Left lobe of liver (tissue), 2 donors: ENCODE results near the gene FA2H. TPM values are rescaled to one million over a fixed set of nuclear protein-coding genes. Genes with fewer than 3 reads are reported as not detected.
"Not testable (repeated sequence)": the region's sequence is repeated elsewhere in the genome, so short reads cannot be mapped to it uniquely, and the experiment has no call there.

ENCODE experiments used
- ATAC-seq: fragments of 200-7000 bp; cut with Tn5 transposase; one replicate; pipeline ENCODE4 v1.9.1; 2020; ENCODE audit warnings: mild to moderate bottlenecking, moderate library complexity
- DNase-seq: peaks from one replicate; pipeline ENCODE4 v3.0.0-alpha.2; 2020; ENCODE audit warnings: low spot score
- total RNA-seq: library from RNA; stranded (reverse); gene quantifications from one replicate; pipeline ENCODE4 v1.2.1, GENCODE V29; 2021
- donor health status: DM: no; HTN: no; CAD: no; lungs with moderate emphysema.
- donor health status: DM: no; HTN: yes; CAD: no.

The FA2H gene, protein sequence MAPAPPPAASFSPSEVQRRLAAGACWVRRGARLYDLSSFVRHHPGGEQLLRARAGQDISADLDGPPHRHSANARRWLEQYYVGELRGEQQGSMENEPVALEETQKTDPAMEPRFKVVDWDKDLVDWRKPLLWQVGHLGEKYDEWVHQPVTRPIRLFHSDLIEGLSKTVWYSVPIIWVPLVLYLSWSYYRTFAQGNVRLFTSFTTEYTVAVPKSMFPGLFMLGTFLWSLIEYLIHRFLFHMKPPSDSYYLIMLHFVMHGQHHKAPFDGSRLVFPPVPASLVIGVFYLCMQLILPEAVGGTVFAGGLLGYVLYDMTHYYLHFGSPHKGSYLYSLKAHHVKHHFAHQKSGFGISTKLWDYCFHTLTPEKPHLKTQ
- total RNA-seq = not detected

DNA sequence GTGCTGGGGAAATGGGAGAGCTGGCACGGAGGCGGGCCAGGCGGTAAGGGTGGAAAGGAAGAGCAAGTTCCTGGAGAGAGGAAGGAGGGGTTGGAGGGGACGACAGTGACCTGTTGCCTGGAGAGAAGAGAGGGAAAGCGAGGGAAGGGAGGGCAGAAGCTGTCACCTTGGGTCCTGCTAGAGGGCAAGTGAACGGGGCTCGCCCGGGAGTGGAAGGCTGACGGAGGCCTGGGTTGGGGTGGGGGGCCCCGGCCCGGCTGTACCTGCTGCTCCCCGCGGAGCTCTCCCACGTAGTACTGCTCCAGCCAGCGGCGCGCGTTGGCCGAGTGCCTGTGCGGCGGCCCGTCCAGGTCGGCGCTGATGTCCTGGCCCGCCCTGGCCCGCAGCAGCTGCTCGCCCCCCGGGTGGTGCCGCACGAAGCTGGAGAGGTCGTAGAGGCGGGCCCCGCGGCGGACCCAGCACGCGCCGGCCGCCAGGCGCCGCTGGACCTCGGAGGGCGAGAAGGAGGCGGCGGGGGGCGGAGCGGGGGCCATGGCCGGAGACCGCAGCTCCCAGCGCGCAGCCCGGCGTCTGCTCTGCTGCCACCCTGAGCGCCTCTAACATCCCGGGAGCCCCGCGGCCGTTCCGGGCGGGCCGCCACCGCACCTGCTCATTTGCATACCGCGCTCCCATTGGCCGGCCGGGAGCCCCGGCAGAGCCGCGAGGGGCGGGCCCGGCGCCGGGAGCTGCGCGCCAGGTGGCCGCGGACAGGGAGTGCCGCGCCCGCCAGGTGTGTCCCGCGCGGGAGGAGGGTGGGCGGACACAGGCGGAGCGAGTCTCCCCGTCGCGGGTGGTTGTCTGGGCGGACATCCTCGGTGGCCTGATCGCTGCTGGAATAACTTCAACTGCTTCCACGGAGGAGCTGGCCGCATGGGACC is at the start of gene FA2H:
TSS of gene FA2H (minus strand) at position 598 of the 917 bp plus-strand sequence. CDS start at position 533, 65 bp downstream.
- ATAC-seq (peak; percentile 98), DNase-seq (peak; percentile 83)

DNA sequence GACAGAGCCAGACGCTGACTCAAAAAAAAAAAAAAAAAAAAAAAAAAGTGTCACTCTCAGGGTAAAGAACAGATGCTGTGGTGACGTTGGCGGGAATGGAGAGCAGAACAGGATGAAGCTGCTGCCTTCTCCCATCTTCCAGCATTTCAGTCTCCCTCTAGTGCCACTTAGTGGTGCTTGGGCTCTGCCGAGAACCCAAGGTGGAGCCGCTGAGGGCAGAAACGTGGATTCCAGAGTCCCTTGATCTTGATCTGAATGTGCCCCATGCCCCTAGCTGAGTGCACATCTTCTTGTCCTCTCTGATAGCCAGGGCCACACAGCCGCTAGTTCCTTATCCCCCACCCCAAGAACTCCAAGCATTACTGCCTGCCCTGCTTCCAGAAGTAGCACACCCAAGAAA is 43.2 kb upstream of the FA2H start:
- no peak for ATAC-seq
- DNase-seq = no peak

DNA sequence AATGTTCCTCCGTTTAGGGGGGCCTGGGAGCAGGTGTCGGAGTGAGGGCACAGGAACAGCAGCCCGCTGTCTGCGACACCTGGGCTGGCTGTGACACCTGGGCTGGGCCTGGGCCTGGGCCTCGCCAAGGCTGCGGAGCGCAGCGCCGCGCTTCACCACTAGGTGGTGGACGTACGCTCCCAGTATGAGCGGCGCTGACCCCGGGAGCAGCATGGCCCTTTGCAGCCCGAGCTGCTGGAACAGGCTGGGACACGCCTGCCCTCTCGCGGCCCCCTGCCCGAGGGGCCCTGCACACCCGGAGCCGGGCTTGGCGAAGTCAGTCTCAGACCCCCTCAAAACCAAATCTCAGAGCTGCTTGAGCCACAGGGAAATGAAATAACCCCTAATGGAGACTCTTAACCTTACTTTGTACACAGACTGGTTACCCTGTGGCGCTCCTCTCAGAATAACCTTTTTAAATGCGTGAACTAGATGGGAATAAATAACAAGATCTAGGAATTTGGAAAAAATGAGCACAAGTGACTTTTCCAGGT is 38.6 kb upstream of the FA2H start:
- peak; percentile 100 for ATAC-seq
- DNase-seq = peak; percentile 78

DNA sequence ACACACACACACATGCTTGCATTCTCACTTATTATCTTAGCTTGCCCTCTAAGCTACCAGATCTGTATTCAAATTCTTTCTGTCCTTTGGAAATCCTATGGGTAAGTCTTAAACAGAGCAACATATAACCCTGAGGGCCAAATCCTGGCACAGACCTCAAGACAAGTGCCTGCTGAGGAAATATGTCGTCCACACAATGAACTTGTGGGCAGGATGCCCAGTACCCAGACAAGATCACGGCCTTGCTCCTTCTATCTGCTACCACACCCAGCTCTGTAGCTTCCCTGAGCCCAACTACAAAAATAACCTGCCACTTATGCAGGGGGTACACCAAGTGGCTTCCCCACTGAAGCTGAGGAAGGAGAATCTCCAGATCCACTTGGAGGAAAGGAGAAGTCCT is 37.3 kb upstream of the FA2H start:
- ATAC-seq = no peak
- DNase-seq = no peak

DNA sequence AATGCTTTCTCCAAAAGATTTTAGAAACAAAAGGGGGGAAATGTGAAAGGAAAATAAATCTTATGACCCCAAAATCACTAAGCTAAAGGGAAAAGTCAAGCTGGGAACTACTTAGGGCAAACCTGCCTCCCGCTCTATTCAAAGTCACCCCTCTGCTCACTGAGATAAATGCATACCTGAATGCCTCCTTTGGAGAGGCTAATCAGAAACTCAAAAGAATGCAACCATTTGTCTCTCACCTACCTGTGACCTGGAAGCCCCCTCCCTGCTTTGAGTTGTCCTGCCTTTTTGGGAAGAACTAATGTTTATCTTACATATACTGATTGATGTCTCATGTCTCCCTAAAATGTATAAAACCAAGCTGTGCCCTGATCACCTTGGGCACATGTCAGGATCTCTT is 36.6 kb upstream of the FA2H start:
- not testable (repeated sequence) for DNase-seq, ATAC-seq

DNA sequence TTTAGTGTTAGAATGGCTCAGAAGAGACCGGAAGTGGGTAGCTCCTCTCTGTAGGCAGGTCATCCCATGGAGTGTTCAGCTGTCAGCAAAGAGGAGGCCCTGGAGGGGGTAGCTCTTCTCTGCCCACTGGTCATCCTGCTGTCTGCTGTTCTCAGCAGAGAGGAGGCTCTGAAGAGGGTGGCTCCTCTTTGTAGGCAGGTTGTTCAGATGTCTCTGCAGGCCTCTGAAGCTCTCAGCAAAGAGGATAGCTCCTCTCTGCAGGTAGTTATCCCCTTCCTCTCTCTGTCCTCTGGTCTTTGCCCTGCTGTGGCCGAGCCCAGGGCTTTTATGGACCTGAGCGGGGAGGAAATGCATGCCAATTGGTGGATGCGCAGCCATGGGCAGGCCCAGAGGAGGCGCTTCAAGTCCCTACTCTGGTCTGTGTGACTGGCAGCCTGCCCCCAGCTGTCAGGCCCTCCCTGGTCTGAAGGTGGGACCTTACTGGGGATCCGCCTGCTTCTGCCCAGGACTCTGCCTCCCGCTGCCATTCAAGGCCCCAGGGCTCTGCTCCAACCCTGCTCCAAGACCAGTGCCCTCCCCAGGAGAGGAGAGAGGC is 32.5 kb upstream of the FA2H start:
- no peak for ATAC-seq
- no peak for DNase-seq

DNA sequence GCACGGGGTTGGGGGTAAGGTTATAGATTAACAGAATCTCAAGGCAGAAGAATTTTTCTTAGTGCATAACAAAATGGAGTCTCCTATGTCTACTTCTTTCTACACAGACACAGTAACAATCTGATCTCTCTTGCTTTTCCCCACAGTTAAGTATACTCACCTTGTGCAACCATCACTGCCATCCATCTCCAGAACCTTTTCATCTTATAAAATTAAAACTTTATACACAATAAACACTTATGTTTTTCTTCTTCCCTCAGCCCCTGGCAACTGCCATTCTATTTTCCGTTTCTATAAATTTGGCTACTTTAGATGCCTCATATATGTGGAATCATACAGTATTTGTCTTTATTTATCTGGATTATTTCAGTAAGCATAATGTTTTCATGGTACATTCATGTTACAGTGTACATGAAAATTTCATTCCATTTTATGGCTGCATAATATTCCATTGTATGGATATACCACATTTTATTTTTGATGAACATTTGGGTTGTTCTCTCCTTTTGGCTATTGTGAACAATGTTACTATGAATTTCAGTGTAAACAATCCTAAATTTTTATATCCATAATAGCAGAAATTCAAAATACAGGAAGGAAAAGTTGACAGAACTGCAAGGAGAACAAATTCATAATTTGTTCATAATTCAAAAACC is 25.7 kb upstream of the FA2H start:
- ATAC-seq (no peak), DNase-seq (no peak)

DNA sequence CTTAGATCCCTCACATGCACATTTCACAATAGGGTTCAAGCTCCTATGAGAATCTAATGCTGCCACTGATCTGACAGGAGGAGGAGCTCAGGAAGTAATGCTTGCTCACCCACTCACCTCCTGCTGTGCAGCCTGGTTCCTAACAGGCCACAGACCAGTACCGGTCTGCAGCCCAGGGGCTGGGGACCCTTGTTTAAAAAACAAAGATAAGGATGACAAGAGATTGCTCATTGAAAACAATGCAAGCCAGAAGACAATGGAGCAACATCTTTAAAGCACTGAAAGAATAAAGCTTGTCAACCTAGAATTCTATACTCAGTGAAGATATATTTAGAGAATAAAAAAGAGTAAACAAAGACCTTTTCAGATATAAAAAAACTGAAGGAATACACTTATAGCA is 22.8 kb upstream of the FA2H start:
- ATAC-seq (no peak), DNase-seq (no peak)

DNA sequence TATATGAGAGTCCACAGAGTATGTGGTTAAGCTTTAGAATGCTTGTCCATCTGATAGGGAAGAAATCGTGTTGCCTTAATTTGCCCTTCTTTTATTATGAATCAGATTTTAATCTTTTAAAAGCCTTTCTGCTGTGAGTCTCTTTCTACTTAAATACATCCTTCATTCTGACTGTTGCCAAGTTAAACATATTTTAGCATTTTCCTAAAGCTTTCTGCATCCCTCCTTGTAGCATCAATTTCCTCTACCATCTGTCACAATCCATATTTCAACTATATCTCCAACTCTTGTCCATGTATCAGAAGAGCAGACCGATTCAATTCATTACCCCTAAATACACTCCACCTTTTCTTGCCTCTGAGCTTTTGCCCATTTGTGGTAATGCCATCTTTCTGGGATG is 20.5 kb upstream of the FA2H start:
- no peak for DNase-seq
- no peak for ATAC-seq

DNA sequence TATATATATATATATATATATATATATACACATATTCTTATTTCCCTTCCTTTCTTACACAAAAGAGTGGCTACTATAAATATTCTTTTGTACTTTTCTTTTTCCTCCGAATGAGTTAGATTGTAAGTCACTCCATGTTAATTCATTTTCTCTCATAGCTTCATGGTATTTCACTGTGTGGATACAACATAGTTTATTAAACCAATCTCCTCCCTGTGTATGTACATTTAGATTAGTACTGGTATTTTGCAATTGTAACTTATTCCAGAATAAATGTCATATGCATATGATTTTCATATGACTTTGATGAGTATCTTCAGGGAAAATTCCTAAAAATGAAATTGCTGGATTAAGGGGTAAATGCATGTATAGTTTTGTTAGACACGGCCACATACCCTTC is 20.0 kb upstream of the FA2H start:
- DNase-seq (no peak), ATAC-seq (no peak)

DNA sequence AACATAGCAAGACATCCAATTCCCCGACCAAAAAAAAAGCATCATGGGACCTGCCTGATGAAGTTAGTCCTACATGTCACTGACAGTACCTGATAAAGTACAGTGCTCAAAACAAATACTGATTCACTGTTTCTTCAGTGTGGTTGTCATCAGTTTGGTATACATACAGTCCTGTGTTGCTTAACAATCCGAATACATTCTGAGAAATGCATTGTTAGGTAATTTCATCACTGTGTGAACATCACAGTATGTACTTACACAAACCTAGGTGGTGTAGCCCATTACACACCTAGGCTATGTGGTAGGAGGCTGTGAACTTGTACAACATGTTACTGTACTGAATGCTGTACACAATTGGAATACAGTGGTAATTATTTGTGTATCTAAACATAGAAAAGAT is 19.0 kb upstream of the FA2H start:
- ATAC-seq = no peak

DNA sequence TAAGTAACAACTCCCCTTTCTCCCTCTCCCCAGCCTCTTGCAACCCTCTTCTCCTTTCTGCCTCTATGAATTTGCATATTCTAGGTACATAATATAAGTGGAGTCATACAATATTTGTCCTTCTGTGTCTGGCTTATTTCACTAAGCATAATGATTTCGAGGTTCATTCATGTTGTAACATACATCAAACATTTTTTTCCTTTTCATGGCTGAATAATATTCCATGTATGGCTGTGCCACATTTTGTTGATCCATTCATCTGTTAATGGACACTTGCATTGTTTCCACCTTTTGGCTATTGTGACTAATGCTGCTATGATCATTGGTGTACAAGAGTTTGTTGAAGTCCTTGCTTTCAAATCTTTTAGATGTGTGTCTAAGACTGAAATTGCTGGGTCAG is 17.6 kb upstream of the FA2H start:
- DNase-seq = no peak
- ATAC-seq = no peak

More for the DNA sequence above, 19.0 kb upstream of the FA2H start:
- DNase-seq = no peak

DNA sequence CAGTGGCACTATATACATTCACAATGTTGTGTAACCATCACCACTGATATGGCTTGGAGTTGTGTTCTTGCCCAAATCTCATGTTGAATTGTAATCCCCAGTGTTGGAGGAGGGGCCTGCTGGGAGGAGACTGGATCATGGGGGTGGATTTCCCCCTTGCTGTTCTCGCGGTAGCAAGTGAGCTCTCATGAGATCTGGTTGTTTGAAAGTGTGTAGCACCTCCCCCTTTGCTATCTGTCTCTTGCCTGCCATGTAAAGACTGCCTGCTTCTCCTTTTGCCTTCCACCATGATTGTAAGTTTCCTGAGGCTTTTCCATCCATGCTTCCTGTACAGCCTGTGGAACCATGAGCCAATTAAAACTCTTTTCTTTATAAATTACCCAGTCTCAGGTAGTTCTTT is 17.1 kb upstream of the FA2H start:
- DNase-seq, ATAC-seq: not testable (repeated sequence)

DNA sequence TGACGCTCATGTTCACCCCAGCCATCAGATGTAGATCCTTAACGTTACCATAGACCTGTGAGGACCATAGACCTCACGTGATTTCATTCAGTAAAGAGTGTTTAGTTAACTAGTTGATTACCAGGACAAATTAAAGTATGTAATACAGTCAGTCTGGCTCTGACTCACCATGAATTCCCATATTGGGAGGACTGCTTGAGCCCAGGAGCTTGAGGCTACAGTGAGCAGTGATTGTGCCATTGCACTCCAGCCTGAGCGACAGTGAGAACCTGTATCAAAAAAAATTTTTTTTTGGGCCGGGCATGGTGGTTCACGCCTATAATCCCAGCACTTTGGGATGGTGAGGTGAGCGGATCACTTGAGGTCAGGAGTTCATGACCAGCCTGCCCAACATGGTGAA is 13.5 kb upstream of the FA2H start:
- no peak for DNase-seq
- ATAC-seq = no peak

DNA sequence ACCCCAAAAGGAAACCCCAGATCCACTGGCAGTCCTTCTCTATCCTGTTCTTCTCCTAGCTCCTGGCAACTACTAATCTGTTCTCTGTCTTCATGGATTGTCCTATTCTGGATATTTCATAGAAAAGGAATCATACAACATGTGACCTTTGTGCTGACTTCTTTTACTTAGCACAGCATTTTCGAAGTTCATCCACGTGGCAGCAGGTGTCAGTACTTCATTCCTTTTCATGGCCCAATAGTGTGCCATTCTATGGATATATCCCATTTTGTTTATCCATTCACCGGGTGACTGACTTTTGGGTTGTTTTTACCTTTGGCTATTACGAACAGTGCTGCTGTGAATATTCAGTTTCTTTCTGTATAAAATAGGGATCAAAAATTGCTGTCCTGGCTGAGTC is 10.4 kb upstream of the FA2H start:
- ATAC-seq = no peak
- DNase-seq = no peak

DNA sequence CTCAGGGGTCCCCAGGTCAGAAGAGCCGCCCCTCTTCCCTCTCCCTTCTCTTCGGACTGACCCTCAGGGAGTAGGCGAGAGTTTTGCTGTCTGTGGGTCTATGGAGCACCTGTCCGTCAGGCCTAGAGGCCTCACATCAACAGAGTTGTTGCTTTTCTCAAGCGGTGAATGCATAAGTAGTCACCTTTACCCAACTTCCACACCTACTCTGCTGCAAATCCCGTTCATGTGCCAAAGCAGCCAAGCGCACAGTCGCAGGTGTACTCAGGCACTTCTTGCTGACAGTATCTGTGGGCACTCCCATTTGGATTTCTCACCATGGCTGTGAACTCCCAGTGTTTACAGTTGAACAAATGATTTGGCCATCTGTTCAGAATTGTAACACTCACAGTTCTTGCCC is 4.0 kb upstream of the FA2H start:
- ATAC-seq (no peak), DNase-seq (no peak)

DNA sequence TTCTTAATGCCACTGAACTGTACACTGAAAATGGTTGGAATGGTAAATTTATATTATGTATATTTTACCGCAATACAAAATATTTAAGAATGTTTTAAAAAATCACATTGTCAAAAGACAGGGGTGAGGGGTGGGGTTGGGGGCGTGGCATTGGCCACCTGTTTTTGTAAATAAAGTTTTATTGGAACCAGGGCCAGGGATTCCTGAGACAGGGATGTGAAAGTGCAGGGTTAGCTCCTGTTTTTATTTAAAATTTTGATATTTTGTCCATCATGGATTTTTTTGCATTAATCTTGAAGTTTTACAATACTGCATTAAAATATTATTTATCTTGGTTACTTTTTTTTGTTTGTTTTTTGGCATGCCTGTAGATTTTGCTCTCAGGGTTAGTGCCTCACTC is 2.3 kb upstream of the FA2H start:
- DNase-seq = no peak
- ATAC-seq = no peak

DNA sequence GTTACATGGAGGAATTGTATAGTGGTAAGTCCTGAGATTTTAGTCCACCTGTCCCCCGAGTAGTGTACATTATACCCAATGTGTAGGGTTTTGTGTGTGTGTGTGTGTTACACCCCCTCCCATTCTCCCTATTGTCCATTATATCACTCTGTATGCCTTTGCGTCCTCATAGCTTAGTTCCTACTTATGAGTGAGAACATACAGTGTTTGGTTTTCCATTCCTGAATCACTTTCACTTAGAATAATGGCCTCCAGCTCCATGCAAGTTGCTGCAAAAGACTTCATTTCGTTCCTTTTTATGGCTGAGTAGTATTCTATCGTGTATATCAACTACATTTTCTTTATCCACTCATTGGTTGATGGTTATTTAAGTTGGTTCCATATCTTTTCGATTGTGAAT is 635 bp upstream of the FA2H start:
- no peak for ATAC-seq
- no peak for DNase-seq

DNA sequence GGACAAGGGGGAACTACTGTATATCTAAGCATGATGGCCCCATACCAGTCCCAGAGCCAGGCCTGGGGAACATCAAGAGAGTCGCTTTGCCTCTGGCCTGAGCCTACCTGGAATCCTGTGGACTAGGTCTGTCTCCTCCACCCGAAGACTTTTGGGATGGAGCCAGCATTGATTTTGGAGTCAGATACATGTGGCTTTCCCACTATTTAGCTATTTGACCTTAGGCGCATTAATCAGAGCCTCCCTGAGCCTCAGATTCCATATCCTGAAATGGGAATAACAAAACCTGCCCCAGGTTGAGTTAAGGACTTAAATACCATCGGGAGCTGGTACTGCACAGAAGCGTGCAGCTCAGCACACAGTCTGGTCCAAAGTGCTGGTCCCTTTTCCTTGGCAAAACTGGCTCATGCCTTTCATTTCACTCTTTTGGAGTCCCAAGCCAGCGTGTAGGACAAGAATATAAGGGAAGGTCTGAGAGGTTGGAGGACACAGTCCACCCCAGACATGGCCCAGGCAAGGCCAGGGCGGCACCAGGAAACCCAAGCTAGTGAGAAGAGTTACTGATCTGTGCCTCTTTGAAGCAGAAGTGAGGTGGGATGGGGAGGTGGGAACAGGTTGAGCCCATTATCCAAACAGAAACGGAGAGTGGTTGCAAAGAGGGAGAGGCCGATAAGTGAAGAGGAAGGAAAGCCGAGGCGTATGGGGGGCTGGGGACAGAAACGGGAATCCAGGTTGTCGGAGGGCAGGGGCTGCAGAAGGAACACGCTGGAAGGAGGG is 986 bp downstream of the FA2H start:
- DNase-seq (no peak), ATAC-seq (peak; percentile 3)

DNA sequence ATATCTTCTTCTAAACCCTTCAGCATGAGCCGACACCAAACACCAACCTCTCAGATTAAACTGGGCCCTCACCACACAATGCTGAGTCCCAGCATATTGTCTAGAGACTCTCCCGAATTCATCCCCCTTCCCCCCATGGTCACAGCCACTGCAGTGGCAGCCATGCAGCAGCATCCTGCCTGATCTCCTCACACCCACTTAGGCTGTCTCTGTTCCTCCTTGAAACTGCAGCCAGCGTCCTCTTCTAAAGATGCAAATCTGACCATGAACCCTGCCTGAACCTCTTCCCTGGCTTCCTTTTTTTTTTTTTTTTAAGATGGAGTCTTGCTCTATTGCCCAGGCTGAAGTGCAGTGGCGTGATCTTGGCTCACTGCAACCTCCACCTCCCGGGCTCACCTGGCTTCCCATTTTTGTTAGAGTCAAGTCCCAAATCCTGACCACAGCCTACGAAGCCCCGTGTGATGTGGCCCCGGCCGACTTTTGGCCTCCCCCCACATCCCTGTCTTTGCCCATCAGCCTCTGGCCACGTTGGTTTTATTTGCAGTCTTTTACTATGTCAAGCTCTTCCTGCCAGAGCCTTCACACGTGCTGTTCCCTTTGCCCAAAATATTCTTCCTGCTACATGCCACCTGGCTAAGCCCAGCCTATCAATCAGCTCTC is 2.8 kb downstream of the FA2H start:
- no peak for DNase-seq
- ATAC-seq = no peak
